IMR-90 (cell line): ENCODE measurements around the gene PRKD1. TPM values are rescaled to one million over a fixed set of nuclear protein-coding genes. Genes with fewer than 3 reads are reported as not detected.

Source experiments
- ATAC-seq: fragments of 200-7000 bp; cut with Tn5 transposase; 2 replicates; pipeline ENCODE4 v1.9.1; 2020; ENCODE audit warnings: low read depth, mild to moderate bottlenecking, moderate library complexity
- BruUV-seq: library from RNA; stranded (reverse); fragments of 400-500 nt; replicated peaks from 2 replicates; lab custom pipeline; 2021; lab: Mats Ljungman, UMichigan
- CTCF ChIA-PET: fragments of 300-600 bp; formaldehyde crosslinking; extraction: SDS; loops from one replicate; lab custom pipeline; 2021; ENCODE audit warnings: antibody characterized with exemption; lab: Yijun Ruan, JAX
- POLR2A ChIA-PET: fragments of 300-600 bp; sonication (Branson Sonifier 250); formaldehyde crosslinking; loops from one replicate; lab custom pipeline; 2022; ENCODE audit warnings: antibody characterized with exemption; ENCODE audit not compliant: unreplicated experiment; lab: Charles Lee
- DNase-seq: peaks from one replicate; pipeline ENCODE4 v3.0.0; 2013
- H2AFZ ChIP-seq: replicated peaks from 2 replicates; pipeline ENCODE3; 2013; ENCODE audit warnings: low read length, mild to moderate bottlenecking; ENCODE audit not compliant: poor library complexity
- H2AK5ac ChIP-seq: 2 replicates; pipeline ENCODE4 v1.6.1; 2013; ENCODE audit warnings: low read depth, low read length, inconsistent platforms
- H2AK9ac ChIP-seq: replicated peaks from 2 replicates; pipeline ENCODE3; 2013; ENCODE audit warnings: mild to moderate bottlenecking, low read depth, low read length, moderate library complexity; ENCODE audit not compliant: poor library complexity
- H2BK120ac ChIP-seq: 2 replicates; pipeline ENCODE4 v1.6.1; 2013; ENCODE audit warnings: low read depth, low read length, inconsistent platforms
- H2BK15ac ChIP-seq: 3 replicates; pipeline ENCODE4 v1.6.1; 2013; ENCODE audit warnings: low read depth, low read length, inconsistent platforms
- H2BK20ac ChIP-seq: 2 replicates; pipeline ENCODE4 v1.6.1; 2013; ENCODE audit warnings: low read depth, mild to moderate bottlenecking, inconsistent platforms, low read length, moderate library complexity
- H2BK5ac ChIP-seq: 2 replicates; pipeline ENCODE4 v1.6.1; 2013; ENCODE audit warnings: mild to moderate bottlenecking, low read depth, low read length, inconsistent platforms; ENCODE audit not compliant: poor library complexity, severe bottlenecking
- H3K14ac ChIP-seq: replicated peaks from 2 replicates; pipeline ENCODE4 v1.6.1; 2013; ENCODE audit warnings: low read depth, low read length, inconsistent platforms
- H3K18ac ChIP-seq: 2 replicates; pipeline ENCODE4 v1.6.1; 2013; ENCODE audit warnings: low read depth, low read length, control low read depth
- H3K23ac ChIP-seq: 2 replicates; pipeline ENCODE4 v1.6.1; 2013; ENCODE audit warnings: low read depth, low read length, inconsistent platforms
- H3K27ac ChIP-seq: 2 replicates; pipeline ENCODE4 v1.5.1; 2013; ENCODE audit warnings: mild to moderate bottlenecking, control low read depth, low read length; ENCODE audit not compliant: insufficient read depth
- H3K27me3 ChIP-seq: 2 replicates; pipeline ENCODE4 v1.6.1; 2013; ENCODE audit warnings: low read length; ENCODE audit not compliant: control insufficient read depth, insufficient read depth
- H3K36me3 ChIP-seq: 2 replicates; pipeline ENCODE4 v1.6.1; 2013; ENCODE audit warnings: low read length, mixed read lengths; ENCODE audit not compliant: control insufficient read depth, insufficient read depth
- H3K4ac ChIP-seq: 2 replicates; pipeline ENCODE4 v1.6.1; 2013; ENCODE audit warnings: low read depth, low read length, inconsistent platforms
- H3K4me1 ChIP-seq: 2 replicates; pipeline ENCODE4 v1.6.1; 2013; ENCODE audit warnings: low read length, mixed read lengths; ENCODE audit not compliant: control insufficient read depth, insufficient read depth
- H3K4me2 ChIP-seq: 2 replicates; pipeline ENCODE4 v1.6.1; 2013; ENCODE audit warnings: low read depth, mild to moderate bottlenecking, control low read depth, low read length, moderate library complexity
- H3K4me3 ChIP-seq: 2 replicates; pipeline ENCODE4 v1.5.1; 2013; ENCODE audit warnings: low read depth, mild to moderate bottlenecking, control low read depth, low read length, moderate library complexity; ENCODE audit not compliant: insufficient read depth
- H3K56ac ChIP-seq: 2 replicates; pipeline ENCODE4 v1.6.1; 2013; ENCODE audit warnings: low read length, inconsistent platforms; ENCODE audit not compliant: insufficient read depth; ENCODE audit errors: extremely low read depth
- H3K79me1 ChIP-seq, 2 experiments: 2 replicates each; pipeline ENCODE4 v1.6.1; 2013; ENCODE audit warnings: low read length in 2 of 2, inconsistent platforms in 1 of 2, low read depth in 1 of 2
- H3K9ac ChIP-seq: 2 replicates; pipeline ENCODE4 v1.6.1; 2013; ENCODE audit warnings: low read depth, low read length, control low read depth
- H3K9me1 ChIP-seq: 2 replicates; pipeline ENCODE4 v1.6.1; 2013; ENCODE audit warnings: low read length, inconsistent platforms; ENCODE audit not compliant: insufficient read depth
- H3K9me3 ChIP-seq: 2 replicates; pipeline ENCODE4 v1.6.1; 2013; ENCODE audit warnings: low read length; ENCODE audit not compliant: control insufficient read depth, insufficient read depth
- H4K20me1 ChIP-seq: 2 replicates; pipeline ENCODE4 v1.6.1; 2013; ENCODE audit warnings: low read length, inconsistent platforms; ENCODE audit not compliant: insufficient read depth
- H4K5ac ChIP-seq: 2 replicates; pipeline ENCODE4 v1.6.1; 2013; ENCODE audit warnings: mild to moderate bottlenecking, low read depth, low read length, control low read depth
- H4K8ac ChIP-seq, 2 experiments: 2 replicates each; pipeline ENCODE4 v1.6.1; 2013; ENCODE audit warnings: low read depth in 2 of 2, low read length in 2 of 2, control low read depth in 1 of 2, inconsistent platforms in 1 of 2
- H4K91ac ChIP-seq: 2 replicates; pipeline ENCODE4 v1.6.1; 2013; ENCODE audit warnings: low read depth, low read length, inconsistent platforms; ENCODE audit not compliant: insufficient read depth
- BHLHE40 ChIP-seq: fragments of 150-350 bp; IDR thresholded peaks from 2 replicates; pipeline ENCODE4 v1.6.1; 2016; ENCODE audit warnings: mild to moderate bottlenecking, low read depth, low read length
- ELK1 ChIP-seq: fragments of 150-350 bp; IDR thresholded peaks from 2 replicates; pipeline ENCODE4 v1.6.1; 2016; ENCODE audit warnings: low read depth, mild to moderate bottlenecking, low read length, moderate library complexity, borderline replicate concordance
- FOS ChIP-seq: fragments of 150-350 bp; IDR thresholded peaks from 2 replicates; pipeline ENCODE4 v1.6.1; 2016; ENCODE audit warnings: low read depth, low read length
- MAZ ChIP-seq: IDR thresholded peaks from 2 replicates; pipeline ENCODE4 v1.6.1; 2012; ENCODE audit warnings: low read depth, mild to moderate bottlenecking, low read length, improper control_type of control experiment, moderate library complexity, borderline replicate concordance
- MXI1 ChIP-seq: IDR thresholded peaks from 2 replicates; pipeline ENCODE4 v1.6.1; 2012; ENCODE audit warnings: low read depth, mild to moderate bottlenecking, low read length, moderate library complexity, borderline replicate concordance
- NFE2L2 ChIP-seq: fragments of 150-350 bp; IDR thresholded peaks from 2 replicates; pipeline ENCODE4 v1.6.1; 2016; ENCODE audit warnings: low read depth, mild to moderate bottlenecking, low read length
- POLR2A ChIP-seq: IDR thresholded peaks from 2 replicates; pipeline ENCODE4 v1.6.1; 2012; ENCODE audit warnings: mild to moderate bottlenecking, low read depth, low read length
- RAD21 ChIP-seq: IDR thresholded peaks from 2 replicates; pipeline ENCODE4 v1.6.1; 2012; ENCODE audit warnings: low read length, improper control_type of control experiment
- RCOR1 ChIP-seq: IDR thresholded peaks from 2 replicates; pipeline ENCODE4 v1.6.1; 2012; ENCODE audit warnings: mild to moderate bottlenecking, low read length, improper control_type of control experiment; ENCODE audit not compliant: insufficient replicate concordance
- RFX5 ChIP-seq: IDR thresholded peaks from 2 replicates; pipeline ENCODE4 v1.8.0; 2012; ENCODE audit warnings: low read depth, mild to moderate bottlenecking, low read length, moderate library complexity
- SMC3 ChIP-seq: fragments of 150-350 bp; IDR thresholded peaks from 2 replicates; pipeline ENCODE4 v1.6.1; 2016; ENCODE audit warnings: low read depth, mild to moderate bottlenecking, antibody characterized with exemption, low read length, moderate library complexity
- dilution Hi-C: fragments of 300-500 bp; cut with HindIII; formaldehyde crosslinking; loops from one replicate; pipeline ENCODE4 v1.14.3; 2018; ENCODE audit warnings: low sequenced_read_pairs; ENCODE audit not compliant: unreplicated experiment
- in situ Hi-C: fragments of 300-500 bp; cut with MboI; formaldehyde crosslinking; loops from 3 replicates; pipeline ENCODE4 v1.14.3; 2019; ENCODE audit warnings: low sequenced_read_pairs, inconsistent platforms, mixed read lengths
- intact Hi-C: fragments of 100-400 bp; cut with micrococcal nuclease; formaldehyde crosslinking; loops from 2 replicates; pipeline ENCODE4 v1.10.0; 2022
- polyA plus RNA-seq, 3 experiments: library from polyadenylated mRNA; depleted of rRNA; stranded (reverse); fragments of >200 nt; gene quantifications; 2 replicates each; pipeline ENCODE4 v1.2.3, GENCODE V29; 2012; ENCODE audit warnings: low replicate concordance in 1 of 3
- total RNA-seq: library from RNA; depleted of rRNA; stranded (reverse); fragments of >200 nt; gene quantifications from 2 replicates; pipeline ENCODE4 v1.2.3, GENCODE V29; 2012

The PRKD1 gene
- total and polyA plus RNA-seq, 2 of the 4 experiments (the other 2 are of a cell fraction) = 12.9 to 14.2 TPM

GRCh38 chr14:29684926-29685325, 242.7 kb downstream of the PRKD1 start:
- no peak overlapping the region for H2BK20ac ChIP-seq
- H3K56ac ChIP-seq = no peak overlapping the region
- no peak overlapping the region for H3K18ac ChIP-seq
- no peaks in the 10 kb centered on the region; the same call in 1 of the 2 replicates for H3K36me3 ChIP-seq
- no peak overlapping the region for H3K4me3 ChIP-seq
- no peak overlapping the region for H3K4me2 ChIP-seq
- no peaks in the 10 kb centered on the region; the same call in 1 of the 2 replicates for H3K9me1 ChIP-seq
- no peak overlapping the region for H2AK9ac ChIP-seq
- H2BK15ac ChIP-seq = no peak overlapping the region
- no peak overlapping the region for H2BK120ac ChIP-seq
- H3K14ac ChIP-seq = no peak overlapping the region
- no peaks in the 10 kb centered on the region for H3K27me3 ChIP-seq
- no peak overlapping the region for H2AK5ac ChIP-seq
- POLR2A ChIA-PET = no interaction called here
- no peak overlapping the region for H3K9ac ChIP-seq
- no peaks in the 10 kb centered on the region for H3K9me3 ChIP-seq
- H2AFZ ChIP-seq = no peak overlapping the region
- intact Hi-C loops (no loop called here), in situ Hi-C loops (no loop called here), dilution Hi-C loops (no loop called here)
- CTCF ChIA-PET = no interaction called here
- no peak overlapping the region for H4K91ac ChIP-seq
- no peak overlapping the region for H3K4ac ChIP-seq
- no peak for TF ChIP-seq ELK1
- TF ChIP-seq POLR2A = no peak
- no peak for TF ChIP-seq RAD21
- TF ChIP-seq FOS = no peak
- TF ChIP-seq MAZ = no peak
- TF ChIP-seq RFX5 = no peak
- TF ChIP-seq BHLHE40 = no peak
- no peak for TF ChIP-seq MXI1
- no peak for TF ChIP-seq RCOR1
- TF ChIP-seq NFE2L2 = no peak
- no peak for TF ChIP-seq SMC3
- BruUV-seq = no TSS peak
- no peak for DNase-seq
- peaks cover 2% of the 10 kb centered on the region; the same call in 1 of the 2 replicates for H3K4me1 ChIP-seq
- no peak overlapping the region for H4K8ac ChIP-seq
- no peak overlapping the region for H2BK5ac ChIP-seq
- ATAC-seq = no peak
- H4K5ac ChIP-seq = no peak overlapping the region
- H4K20me1 ChIP-seq = no peaks in the 10 kb centered on the region
- H3K79me1 ChIP-seq = peaks cover 3% of the 10 kb centered on the region in 2 experiments; a peak in 1 of 4 replicates
- H3K27ac ChIP-seq = no peak overlapping the region
- no peak overlapping the region for H3K23ac ChIP-seq
